ENCODE results near the gene ZNF112.

The ZNF112 gene

DNA sequence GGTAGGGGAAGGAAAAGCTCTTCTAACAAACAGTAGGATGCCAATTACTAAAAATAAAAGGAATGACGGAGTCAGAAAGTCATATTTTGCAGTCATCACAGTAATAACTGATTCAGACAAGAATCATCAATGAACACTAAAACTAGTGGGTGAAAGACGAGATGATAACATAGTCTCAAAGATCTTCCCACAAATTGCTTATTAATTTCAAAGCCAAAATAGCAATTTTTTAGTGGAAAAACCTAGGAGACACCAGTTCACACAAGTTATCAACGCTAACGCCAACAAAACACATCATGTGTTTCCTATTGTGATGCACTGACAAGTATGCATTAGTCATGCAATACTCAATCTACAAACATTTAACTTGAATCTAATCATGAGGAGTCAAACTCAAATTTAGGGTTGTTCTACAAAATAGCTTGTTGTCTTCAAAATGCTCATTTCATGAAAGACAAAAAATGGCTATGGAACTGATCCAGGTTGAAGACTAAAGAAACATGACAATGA is 78.2 kb downstream of the ZNF112 start:
- no peak for DNase-seq

DNA sequence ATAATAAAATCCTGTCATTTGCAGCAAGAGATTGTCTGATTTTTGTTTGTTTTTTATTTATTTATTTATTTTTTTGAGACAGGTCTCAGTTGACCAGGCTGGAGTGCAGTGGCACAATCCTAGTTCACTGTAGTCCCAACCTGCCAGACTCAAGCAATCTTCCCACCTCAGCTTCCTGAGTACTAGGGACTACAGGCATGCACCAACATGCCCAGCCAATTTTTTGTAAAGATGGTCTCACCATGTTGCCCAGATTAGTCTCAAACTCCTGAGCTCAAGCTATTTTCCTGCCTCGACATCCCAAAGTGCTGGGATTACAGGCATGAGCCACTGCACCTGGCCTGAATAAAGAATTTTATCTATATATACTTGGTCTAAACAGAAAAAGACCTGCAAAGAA is 79.1 kb downstream of the ZNF112 start:
- DNase-seq, result no peak

Measured in NCI-H526 treated with DMSO at 0.1 percent for 48 hours (cell line).